Left lung (tissue), 10 donors: ENCODE data around the gene THTPA. TPM values are rescaled to one million over a fixed set of nuclear protein-coding genes. Genes with fewer than 3 reads are reported as not detected.

Experiments
- ATAC-seq: fragments of 200-7000 bp; cut with Tn5 transposase; one replicate; pipeline ENCODE4 v1.9.1; 2020; ENCODE audit warnings: moderate library complexity
- DNase-seq, 4 donors: peaks; one replicate each; pipeline ENCODE4 v3.0.0-alpha.2; 2013 to 2020
- H3K27ac ChIP-seq, 2 donors: fragments of 200-600 bp; sonication (generic) in 1 of 2; one replicate each; pipeline versions ENCODE4 v1.5.0 to v1.8.0; 2020 to 2021
- H3K27me3 ChIP-seq, 2 donors: fragments of 200-600 bp; sonication (generic) in 1 of 2; one replicate each; pipeline versions ENCODE4 v1.5.0 to v1.8.0; 2020 to 2021
- H3K36me3 ChIP-seq, 2 donors: fragments of 200-600 bp; sonication (generic) in 1 of 2; one replicate each; pipeline versions ENCODE4 v1.5.0 to v1.8.0; 2020 to 2021
- H3K4me1 ChIP-seq, 2 donors: fragments of 200-600 bp; one replicate each; pipeline ENCODE4 v1.8.0; 2021
- H3K4me3 ChIP-seq, 2 donors: fragments of 200-600 bp; sonication (generic) in 1 of 2; one replicate each; pipeline versions ENCODE4 v1.5.0 to v1.8.0; 2020 to 2021; ENCODE audit warnings: mild to moderate bottlenecking in 1 of 2
- H3K9me3 ChIP-seq, 2 donors: fragments of 200-600 bp; sonication (generic) in 1 of 2; one replicate each; pipeline versions ENCODE4 v1.5.0 to v1.8.0; 2020 to 2021
- intact Hi-C, 2 donors: fragments of 100-400 bp; cut with DNase I; formaldehyde crosslinking; loops; one replicate each; pipeline versions ENCODE4 v1.11.2 to v1.14.2; 2022
- polyA plus RNA-seq, 6 donors: library from polyadenylated mRNA; unstranded; fragments of 120-200 nt; gene quantifications; one replicate each; pipeline ENCODE4 v1.2.1, GENCODE V29; 2013; ENCODE audit not compliant: insufficient read length in 6 of 6
- total RNA-seq, 2 donors: library from RNA; stranded (reverse); fragmentation: NEBNext Ultra II Directional; extraction: Animal tissue kit (Norgen Biotek cat#: 25700); gene quantifications; one replicate each; pipeline ENCODE4 v1.2.1, GENCODE V29; 2021
- TF ChIP-seq, protein P1 (sequence below), 2 donors: fragments of 200-600 bp; sonication (generic) in 1 of 2; IDR thresholded peaks; one replicate each; pipeline versions ENCODE4 v1.5.0 to v1.8.0; 2021; ENCODE audit warnings: antibody characterized with exemption in 2 of 2
- donor health status: DM: no; HTN: yes; CAD: no.
- donor health status: DM: no; HTN: no; CAD: no.

The THTPA gene
- total and polyA plus RNA-seq, 8 donors, result 10.7 to 20.3 (median 12.6) TPM

- no peaks in the 10 kb centered on the region for H3K4me1 ChIP-seq
- ATAC-seq (no peak), DNase-seq (no peak)
- no peaks in the 10 kb centered on the region for H3K9me3 ChIP-seq
- no peaks in the 10 kb centered on the region for H3K36me3 ChIP-seq
- no peak overlapping the region for H3K27ac ChIP-seq
- H3K4me3 ChIP-seq, result no peak overlapping the region
- intact Hi-C loops, result loop anchor here in 1 of 2 donors (10.0 kb wide), 1 partner anchor 53 kb away; no protein-coding TSS in a partner anchor
- TF ChIP-seq, protein P1, sequence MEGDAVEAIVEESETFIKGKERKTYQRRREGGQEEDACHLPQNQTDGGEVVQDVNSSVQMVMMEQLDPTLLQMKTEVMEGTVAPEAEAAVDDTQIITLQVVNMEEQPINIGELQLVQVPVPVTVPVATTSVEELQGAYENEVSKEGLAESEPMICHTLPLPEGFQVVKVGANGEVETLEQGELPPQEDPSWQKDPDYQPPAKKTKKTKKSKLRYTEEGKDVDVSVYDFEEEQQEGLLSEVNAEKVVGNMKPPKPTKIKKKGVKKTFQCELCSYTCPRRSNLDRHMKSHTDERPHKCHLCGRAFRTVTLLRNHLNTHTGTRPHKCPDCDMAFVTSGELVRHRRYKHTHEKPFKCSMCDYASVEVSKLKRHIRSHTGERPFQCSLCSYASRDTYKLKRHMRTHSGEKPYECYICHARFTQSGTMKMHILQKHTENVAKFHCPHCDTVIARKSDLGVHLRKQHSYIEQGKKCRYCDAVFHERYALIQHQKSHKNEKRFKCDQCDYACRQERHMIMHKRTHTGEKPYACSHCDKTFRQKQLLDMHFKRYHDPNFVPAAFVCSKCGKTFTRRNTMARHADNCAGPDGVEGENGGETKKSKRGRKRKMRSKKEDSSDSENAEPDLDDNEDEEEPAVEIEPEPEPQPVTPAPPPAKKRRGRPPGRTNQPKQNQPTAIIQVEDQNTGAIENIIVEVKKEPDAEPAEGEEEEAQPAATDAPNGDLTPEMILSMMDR (IDR thresholded peaks at IDR 0.05), result no peak
- no peaks in the 10 kb centered on the region for H3K27me3 ChIP-seq
These were observed 17.9 kb upstream of the THTPA start for GRCh38 chr14:23538050-23538718.

- intact Hi-C loops, result loop anchor here in 1 of 2 donors (10.0 kb wide), 1 partner anchor 54 kb away; no protein-coding TSS in a partner anchor
- DNase-seq (peak in 1 of 4 donors; percentile 29), ATAC-seq (peak; percentile 55)
- H3K27me3 ChIP-seq, result no peaks in the 10 kb centered on the region
- no peaks in the 10 kb centered on the region for H3K36me3 ChIP-seq
- H3K4me1 ChIP-seq, result no peaks in the 10 kb centered on the region
- TF ChIP-seq, protein P1 (IDR thresholded peaks at IDR 0.05), result no peak
- no peak overlapping the region for H3K4me3 ChIP-seq
- no peak overlapping the region for H3K27ac ChIP-seq
- H3K9me3 ChIP-seq, result no peaks in the 10 kb centered on the region
These were observed 17.3 kb upstream of the THTPA start for GRCh38 chr14:23538785-23539184.

GRCh38 chr14:23539248-23540140 lies 16.6 kb upstream of the THTPA start:
- ATAC-seq (peak; percentile 91), DNase-seq (peak in 2 of 4 donors; percentile 35 to 60)
- Histone ChIP-seq H3K27ac (no peak overlapping the region), H3K4me1 (peaks cover 0 to under 1% of the 10 kb centered on the region in 2 donors), H3K27me3 (no peaks in the 10 kb centered on the region), H3K36me3 (no peaks in the 10 kb centered on the region), H3K9me3 (no peaks in the 10 kb centered on the region), H3K4me3 (no peak overlapping the region)
- intact Hi-C loops, result loop anchor here in 1 of 2 donors (10.0 kb wide), 1 partner anchor 55 kb away; no protein-coding TSS in a partner anchor
- TF ChIP-seq, protein P1 (IDR thresholded peaks at IDR 0.05), result peak; percentile 74

- Histone ChIP-seq H3K27me3 (no peaks in the 10 kb centered on the region), H3K9me3 (no peaks in the 10 kb centered on the region), H3K36me3 (no peaks in the 10 kb centered on the region), H3K4me3 (no peak overlapping the region), H3K4me1 (peaks cover 0 to 7% of the 10 kb centered on the region in 2 donors), H3K27ac (no peak overlapping the region)
- intact Hi-C loops, result no loop called here
- no peak for ATAC-seq
- DNase-seq, result no peak
- TF ChIP-seq, protein P1 (IDR thresholded peaks at IDR 0.05), result no peak
These were observed 16.0 kb upstream of the THTPA start for GRCh38 chr14:23540141-23540469.

DNA sequence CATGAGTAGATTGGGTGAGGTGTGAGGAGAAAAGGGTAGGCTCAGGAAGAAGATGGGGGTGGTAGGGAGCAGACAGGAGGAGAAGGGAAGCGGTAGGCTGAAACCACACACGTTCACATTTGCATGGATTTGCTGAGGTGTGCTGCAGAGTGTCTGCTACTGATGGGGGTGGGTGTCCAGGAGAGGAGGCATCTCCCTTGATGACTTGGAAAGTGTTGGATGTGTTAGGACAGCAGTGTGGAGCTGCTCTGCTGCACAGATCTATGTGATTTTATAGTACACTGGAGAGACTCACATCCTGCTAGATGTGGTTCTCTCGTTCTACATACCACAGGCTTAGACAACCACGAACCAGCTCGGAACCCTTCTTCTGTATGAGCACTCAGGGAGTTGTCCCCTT lies 13.8 kb upstream of the THTPA start:
- intact Hi-C loops, result no loop called here
- no peak for ATAC-seq

More for the DNA sequence above, 13.8 kb upstream of the THTPA start:
- no peaks in the 10 kb centered on the region for H3K36me3 ChIP-seq
- TF ChIP-seq, protein P1 (IDR thresholded peaks at IDR 0.05), result no peak
- H3K4me1 ChIP-seq, result peaks cover 0 to 8% of the 10 kb centered on the region in 2 donors
- H3K9me3 ChIP-seq, result no peaks in the 10 kb centered on the region
- no peak overlapping the region for H3K27ac ChIP-seq
- no peak for DNase-seq
- H3K4me3 ChIP-seq, result no peak overlapping the region
- no peaks in the 10 kb centered on the region for H3K27me3 ChIP-seq
